Liver (tissue), 9 donors: ENCODE data around the gene SLC45A2. TPM values are rescaled to one million over a fixed set of nuclear protein-coding genes. Genes with fewer than 3 reads are reported as not detected.
A peak's percentile ranks its signal among the peaks of the same experiment; 100 is the strongest.

Experiments used
- DNase-seq: peaks from one replicate; pipeline ENCODE4 v3.0.0-alpha.2; 2017; ENCODE audit warnings: low spot score
- H3K27ac ChIP-seq, 2 donors: one replicate each; pipeline ENCODE4 v1.7.0; 2013; ENCODE audit warnings: inconsistent platforms in 2 of 2, low read length in 2 of 2, control low read depth in 1 of 2, low read depth in 1 of 2, mild to moderate bottlenecking in 1 of 2
- H3K27me3 ChIP-seq, 4 donors: one replicate each; pipeline versions ENCODE4 v1.6.1 to v1.7.0; 2013; ENCODE audit warnings: low read length in 3 of 4, inconsistent platforms in 1 of 4, mild to moderate bottlenecking in 1 of 4, moderate library complexity in 1 of 4; ENCODE audit not compliant: control insufficient read depth in 4 of 4, insufficient read depth in 4 of 4
- H3K36me3 ChIP-seq, 4 donors: one replicate each; pipeline versions ENCODE4 v1.6.1 to v1.7.0; 2013; ENCODE audit warnings: low read length in 3 of 4, mild to moderate bottlenecking in 3 of 4, low read depth in 1 of 4, moderate library complexity in 1 of 4; ENCODE audit not compliant: control insufficient read depth in 4 of 4, insufficient read depth in 3 of 4
- H3K4me1 ChIP-seq, 4 donors: one replicate each; pipeline versions ENCODE4 v1.6.1 to v1.7.0; 2013; ENCODE audit warnings: low read length in 3 of 4, mild to moderate bottlenecking in 3 of 4, moderate library complexity in 1 of 4; ENCODE audit not compliant: control insufficient read depth in 4 of 4, insufficient read depth in 4 of 4
- H3K4me3 ChIP-seq, 3 donors: one replicate each; pipeline versions ENCODE4 v1.6.1 to v1.7.0; 2013; ENCODE audit warnings: low read length in 3 of 3, control low read depth in 1 of 3, low read depth in 1 of 3, mild to moderate bottlenecking in 1 of 3
- H3K9ac ChIP-seq, 2 donors: one replicate each; pipeline ENCODE4 v1.7.0; 2013; ENCODE audit warnings: low read length in 2 of 2, mild to moderate bottlenecking in 2 of 2, moderate library complexity in 2 of 2, control low read depth in 1 of 2, low read depth in 1 of 2
- H3K9me3 ChIP-seq, 4 donors: one replicate each; pipeline versions ENCODE4 v1.6.1 to v1.7.0; 2013; ENCODE audit warnings: low read length in 3 of 4; ENCODE audit not compliant: control insufficient read depth in 4 of 4
- EGR1 ChIP-seq, 2 donors: IDR thresholded peaks; 2 replicates each; pipeline ENCODE4 v1.6.1; 2016 to 2018; ENCODE audit warnings: antibody characterized with exemption in 2 of 2, low read depth in 2 of 2
- FOXA1 ChIP-seq: IDR thresholded peaks from 2 replicates; pipeline ENCODE4 v1.6.1; 2016; ENCODE audit warnings: antibody characterized with exemption
- FOXA2 ChIP-seq: IDR thresholded peaks from 2 replicates; pipeline ENCODE4 v1.6.1; 2016; ENCODE audit warnings: antibody characterized with exemption
- HNF4A ChIP-seq, 2 donors: conservative IDR thresholded peaks; 2 replicates each; pipeline ENCODE4 v1.6.1; 2016; ENCODE audit warnings: antibody characterized with exemption in 2 of 2, mild to moderate bottlenecking in 2 of 2
- JUND ChIP-seq, 2 donors: IDR thresholded peaks; 2 replicates each; pipeline ENCODE4 v1.6.1; 2016; ENCODE audit warnings: antibody characterized with exemption in 2 of 2
- NR2F2 ChIP-seq: IDR thresholded peaks from 2 replicates; pipeline ENCODE4 v1.6.1; 2016; ENCODE audit warnings: antibody characterized with exemption
- RAD21 ChIP-seq, 2 donors: IDR thresholded peaks; 2 replicates each; pipeline ENCODE4 v1.6.1; 2016; ENCODE audit warnings: antibody characterized with exemption in 2 of 2, mild to moderate bottlenecking in 2 of 2
- RXRA ChIP-seq, 2 donors: IDR thresholded peaks; 2 replicates each; pipeline ENCODE4 v1.6.1; 2017 to 2018; ENCODE audit warnings: antibody characterized with exemption in 2 of 2, mild to moderate bottlenecking in 1 of 2
- SP1 ChIP-seq: IDR thresholded peaks from 2 replicates; pipeline ENCODE4 v1.6.1; 2018; ENCODE audit warnings: antibody characterized with exemption, mild to moderate bottlenecking
- TAF1 ChIP-seq: conservative IDR thresholded peaks from 2 replicates; pipeline ENCODE4 v1.6.1; 2016; ENCODE audit warnings: antibody characterized with exemption, mild to moderate bottlenecking
- YY1 ChIP-seq: IDR thresholded peaks from 2 replicates; pipeline ENCODE4 v1.6.1; 2016; ENCODE audit warnings: antibody characterized with exemption, mild to moderate bottlenecking
- WGBS: extraction: QIAGEN DNeasy Blood & Tissue Kit; methylation state at CpG from one replicate; pipeline ENCODE4 v1.1.7; 2013; 5-methylcytosine and 5-hydroxymethylcytosine counted together
- polyA plus RNA-seq, 2 donors: library from polyadenylated mRNA; stranded (reverse) in 1 of 2; unstranded in 1 of 2; fragments of 200-250 nt in 1 of 2; fragments of >200 nt in 1 of 2; fragmentation: Nextera tagmentation in 1 of 2; extraction: Ambion mirVana in 1 of 2; gene quantifications; one replicate each; pipeline versions ENCODE4 v1.2.1 to v1.2.3, GENCODE V29; 2013 to 2015
- total RNA-seq, 2 donors: library from RNA; depleted of rRNA; stranded (reverse); fragments of >200 nt; gene quantifications; one replicate each; pipeline ENCODE4 v1.2.3, GENCODE V29; 2014
- TF ChIP-seq, protein P1 (sequence below): fragments of 150-350 bp; IDR thresholded peaks from 2 replicates; pipeline ENCODE4 v1.5.1; 2017; ENCODE audit warnings: improper control_type of control experiment, low read depth, low read length; ENCODE audit not compliant: missing input control
- TF ChIP-seq, protein P2 (sequence below): IDR thresholded peaks from 2 replicates; pipeline ENCODE4 v1.6.1; 2016; ENCODE audit warnings: antibody characterized with exemption
- donor health status: healthy.
- donor health status: healthy.
- donor health status: healthy.
- donor health status: healthy.
- donor health status: healthy.

SLC45A2 gene
- total and polyA plus RNA-seq, 4 donors = 0.01 to 1.3 TPM; not detected in 2

DNA sequence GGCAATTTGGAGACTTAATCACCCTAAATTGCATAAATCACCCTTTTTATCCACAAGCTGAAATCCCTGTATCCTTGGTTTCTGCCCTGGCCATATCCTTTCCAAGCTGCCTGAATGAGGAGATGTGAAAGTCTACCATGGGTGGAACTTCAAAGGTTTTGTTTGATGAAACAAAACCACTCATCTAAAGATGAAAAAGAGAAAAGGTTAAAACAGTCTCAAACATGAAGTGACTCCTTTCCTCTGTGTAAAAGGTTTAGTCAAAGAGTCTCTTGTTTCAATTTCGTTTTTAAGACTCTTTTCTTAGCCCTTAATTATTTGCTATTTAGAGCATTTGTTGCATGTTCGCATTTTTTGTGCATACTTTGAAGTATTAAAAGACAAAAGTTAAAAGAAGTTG is 11.2 kb downstream of the SLC45A2 start:
- DNase-seq = no peak
- H3K4me1 ChIP-seq = no peaks in the 10 kb centered on the region
- TF ChIP-seq NR2F2 (no peak), EGR1 (IDR thresholded peaks at IDR 0.05; ENCODE audit: low read depth in 2 of 2) (no peak), FOXA1 (no peak), TAF1 (no peak)
- no peaks in the 10 kb centered on the region for H3K27me3 ChIP-seq
- 79% methylated on average over 2 of the region's 2 CpGs for WGBS
- H3K36me3 ChIP-seq = peaks cover 0 to 6% (median 1%) of the 10 kb centered on the region in 4 donors
- H3K4me3 ChIP-seq = no peak overlapping the region
- no peak overlapping the region for H3K9ac ChIP-seq
- H3K27ac ChIP-seq = no peak overlapping the region
- no peaks in the 10 kb centered on the region for H3K9me3 ChIP-seq

DNA sequence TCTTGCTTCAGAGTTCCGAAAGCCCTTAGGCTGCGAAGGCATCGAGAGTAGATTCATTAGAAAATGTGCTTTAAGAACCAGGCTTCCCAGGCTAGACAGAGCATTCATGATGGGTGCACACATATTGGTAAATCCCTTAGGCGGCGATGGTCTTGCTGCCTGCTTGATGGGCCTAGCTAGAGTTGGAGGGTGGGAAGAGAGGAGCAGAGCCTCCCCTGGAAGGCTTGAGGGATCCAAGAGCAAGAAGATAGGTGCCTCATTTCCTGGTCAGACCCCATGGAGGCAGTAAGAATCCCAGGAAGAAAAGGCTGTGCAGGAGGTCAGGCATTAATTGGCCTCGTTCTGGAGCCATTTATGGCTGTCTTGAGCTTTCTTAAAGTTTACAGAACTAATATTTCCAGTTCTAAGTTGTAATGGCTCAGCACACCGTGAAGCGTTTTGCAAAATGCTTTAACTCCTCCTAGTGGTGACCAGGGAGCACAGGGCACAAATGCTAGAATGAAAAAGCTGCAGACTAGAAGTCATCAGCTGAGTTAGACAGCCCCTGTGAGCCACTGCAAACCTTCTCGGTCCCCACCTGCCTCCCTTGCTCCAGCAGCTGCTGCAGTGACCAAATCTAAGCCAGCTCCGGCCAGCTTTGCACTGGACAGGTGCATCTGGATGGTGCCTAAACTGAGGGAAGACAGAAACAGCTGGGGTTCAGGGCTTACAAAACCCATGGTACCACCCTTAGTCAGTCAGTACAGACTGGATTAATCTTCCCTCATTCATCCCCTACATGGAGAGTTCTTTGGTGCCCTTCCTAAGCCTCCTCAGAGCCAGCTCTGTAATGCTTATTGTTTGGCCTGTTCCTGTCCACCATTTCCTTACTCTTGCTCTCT is 14.7 kb downstream of the SLC45A2 start:
- 69% methylated on average over 10 of the region's 10 CpGs for WGBS
- Histone ChIP-seq H3K9ac (no peak overlapping the region), H3K36me3 (no peaks in the 10 kb centered on the region), H3K4me1 (no peaks in the 10 kb centered on the region), H3K27ac (no peak overlapping the region), H3K9me3 (no peaks in the 10 kb centered on the region), H3K4me3 (no peak overlapping the region), H3K27me3 (no peaks in the 10 kb centered on the region)
- no peak for DNase-seq
- TF ChIP-seq RAD21 (IDR thresholded peaks at IDR 0.05) (peak; percentile 67 to 80), NR2F2 (no peak), YY1 (no peak), SP1 (no peak), RXRA (IDR thresholded peaks at IDR 0.05) (no peak), EGR1 (IDR thresholded peaks at IDR 0.05; ENCODE audit: low read depth in 2 of 2) (no peak), FOXA2 (no peak)
- TF ChIP-seq, protein P1, sequence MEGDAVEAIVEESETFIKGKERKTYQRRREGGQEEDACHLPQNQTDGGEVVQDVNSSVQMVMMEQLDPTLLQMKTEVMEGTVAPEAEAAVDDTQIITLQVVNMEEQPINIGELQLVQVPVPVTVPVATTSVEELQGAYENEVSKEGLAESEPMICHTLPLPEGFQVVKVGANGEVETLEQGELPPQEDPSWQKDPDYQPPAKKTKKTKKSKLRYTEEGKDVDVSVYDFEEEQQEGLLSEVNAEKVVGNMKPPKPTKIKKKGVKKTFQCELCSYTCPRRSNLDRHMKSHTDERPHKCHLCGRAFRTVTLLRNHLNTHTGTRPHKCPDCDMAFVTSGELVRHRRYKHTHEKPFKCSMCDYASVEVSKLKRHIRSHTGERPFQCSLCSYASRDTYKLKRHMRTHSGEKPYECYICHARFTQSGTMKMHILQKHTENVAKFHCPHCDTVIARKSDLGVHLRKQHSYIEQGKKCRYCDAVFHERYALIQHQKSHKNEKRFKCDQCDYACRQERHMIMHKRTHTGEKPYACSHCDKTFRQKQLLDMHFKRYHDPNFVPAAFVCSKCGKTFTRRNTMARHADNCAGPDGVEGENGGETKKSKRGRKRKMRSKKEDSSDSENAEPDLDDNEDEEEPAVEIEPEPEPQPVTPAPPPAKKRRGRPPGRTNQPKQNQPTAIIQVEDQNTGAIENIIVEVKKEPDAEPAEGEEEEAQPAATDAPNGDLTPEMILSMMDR = peak; percentile 52

DNA sequence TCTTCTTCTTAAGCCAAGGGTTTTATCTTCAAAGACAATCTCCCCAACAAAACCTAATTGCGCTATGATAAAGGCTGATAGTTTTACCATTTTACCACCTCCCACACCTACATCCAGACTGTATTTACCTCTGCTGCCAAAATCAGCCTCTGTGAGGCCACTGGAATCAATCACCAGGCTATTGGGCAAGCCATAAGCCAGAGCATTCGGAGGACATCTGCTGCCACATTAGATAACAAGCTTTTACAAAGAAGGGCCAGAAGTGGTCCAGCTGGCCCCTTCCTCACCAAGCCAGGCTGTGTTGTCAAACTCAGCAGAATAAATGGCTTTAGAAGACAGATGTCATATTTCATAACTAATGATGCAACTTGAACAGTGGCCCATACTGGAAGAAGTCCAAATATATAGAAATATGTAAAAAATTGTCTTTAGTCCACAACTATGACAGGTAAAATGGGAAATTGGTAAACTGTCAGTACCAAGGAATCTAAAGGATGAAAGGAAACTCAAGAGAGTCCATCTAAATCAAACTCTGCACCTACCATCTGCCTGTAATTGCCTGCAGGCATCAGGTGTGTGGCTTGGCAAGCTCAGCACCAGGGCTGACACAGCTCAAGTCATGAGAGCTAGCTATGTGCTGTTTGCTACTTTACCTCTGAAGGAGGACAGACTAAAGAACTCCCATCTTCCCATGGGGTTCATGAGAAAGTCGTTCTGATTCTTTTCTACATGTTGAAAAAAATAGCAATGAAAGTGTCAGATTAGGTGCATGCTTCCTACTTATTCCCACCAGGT is 16.1 kb downstream of the SLC45A2 start:
- WGBS = 68% methylated on average over 3 of the region's 3 CpGs
- no peaks in the 10 kb centered on the region for H3K36me3 ChIP-seq
- no peak overlapping the region for H3K9ac ChIP-seq
- H3K4me3 ChIP-seq = no peak overlapping the region
- no peak for DNase-seq
- H3K27ac ChIP-seq = no peak overlapping the region
- H3K9me3 ChIP-seq = no peaks in the 10 kb centered on the region
- H3K4me1 ChIP-seq = no peaks in the 10 kb centered on the region
- H3K27me3 ChIP-seq = no peaks in the 10 kb centered on the region
- TF ChIP-seq RXRA (IDR thresholded peaks at IDR 0.05) (no peak), HNF4A (conservative IDR thresholded peaks at IDR 0.05) (no peak), FOXA1 (no peak), JUND (IDR thresholded peaks at IDR 0.05) (no peak), RAD21 (IDR thresholded peaks at IDR 0.05) (no peak), FOXA2 (no peak), EGR1 (IDR thresholded peaks at IDR 0.05; ENCODE audit: low read depth in 2 of 2) (no peak), YY1 (no peak), TAF1 (no peak)
- TF ChIP-seq, protein P2, sequence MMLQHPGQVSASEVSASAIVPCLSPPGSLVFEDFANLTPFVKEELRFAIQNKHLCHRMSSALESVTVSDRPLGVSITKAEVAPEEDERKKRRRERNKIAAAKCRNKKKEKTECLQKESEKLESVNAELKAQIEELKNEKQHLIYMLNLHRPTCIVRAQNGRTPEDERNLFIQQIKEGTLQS = no peak
